ENCODE results near the gene LMX1B.

GRCh38 chr9:126588491-126589168, 25.1 kb upstream of the LMX1B start:
- TF ChIP-seq CTCF (conservative IDR thresholded peaks at IDR 0.05; ENCODE audit: low read depth, low read length), result no peak
- no peak for TF ChIP-seq EZH2 (IDR thresholded peaks at IDR 0.05; ENCODE audit: low read length, unreplicated experiment)
- no peak for TF ChIP-seq EZH2phosphoT487 (IDR thresholded peaks at IDR 0.05; ENCODE audit: borderline replicate concordance, low read length)
